K562 (cell line): ENCODE results near the gene GCC1. TPM values are rescaled to one million over a fixed set of nuclear protein-coding genes. Genes with fewer than 3 reads are reported as not detected.
"Not testable (repeated sequence)": the region's sequence is repeated elsewhere in the genome, so short reads cannot be mapped to it uniquely, and the experiment has no call there.

Experiments used
- ATAC-seq: fragments of 200-7000 bp; cut with Tn5 transposase; 3 replicates; pipeline ENCODE4 v1.9.1; 2020; ENCODE audit warnings: moderate library complexity
- BruUV-seq: library from RNA; stranded (reverse); fragments of 400-500 nt; replicated peaks from 2 replicates; lab custom pipeline; 2021; lab: Mats Ljungman, UMichigan
- CTCF ChIA-PET: fragments of 300-600 bp; formaldehyde crosslinking; extraction: SDS; loops from one replicate; lab custom pipeline; 2021; ENCODE audit warnings: low intra/inter-chr PET ratio; lab: Yijun Ruan, JAX
- POLR2A ChIA-PET: fragments of 300-600, 350-650 bp; sonication (Branson Sonifier 250); formaldehyde crosslinking; extraction: SDS; loops from one replicate; lab custom pipeline; 2021; ENCODE audit warnings: antibody characterized with exemption, inconsistent platforms; lab: Yijun Ruan, JAX
- DNase-seq, 4 experiments: peaks; one replicate each; pipeline versions ENCODE4 v3.0.0 to v3.0.0-alpha.2; 2011 to 2018; ENCODE audit warnings: low spot score in 3 of 4, mixed read lengths in 3 of 4; ENCODE audit errors: extremely low read depth in 1 of 4
- FAIRE-seq: peaks from 2 replicates; lab custom pipeline; 2011; peaks lifted over from hg19 to GRCh38; lab: Jason Lieb, UNC
- H2AFZ ChIP-seq: 2 replicates; pipeline ENCODE4 v1.6.0; 2011; ENCODE audit warnings: low read depth, low read length, control low read depth, inconsistent platforms
- H3K27ac ChIP-seq: fragments of 200-600 bp; 3 replicates; pipeline ENCODE4 v1.8.0; 2011; ENCODE audit warnings: low read depth, mild to moderate bottlenecking, control low read depth, inconsistent platforms, low read length, moderate library complexity, mixed read lengths; ENCODE audit errors: extremely low read depth
- H3K27me3 ChIP-seq, 2 experiments: fragments of 300-600 bp in 1 of 2; 2 replicates in 1 of 2; 3 replicates in 1 of 2; pipeline versions ENCODE4 v1.6.0 to v1.8.0; 2011; ENCODE audit warnings: inconsistent platforms in 2 of 2, low read length in 2 of 2, mild to moderate bottlenecking in 1 of 2, mixed read lengths in 1 of 2, moderate library complexity in 1 of 2; ENCODE audit not compliant: control insufficient read depth in 2 of 2, insufficient read depth in 2 of 2
- H3K36me3 ChIP-seq: fragments of 300-600 bp; 3 replicates; pipeline ENCODE4 v1.8.0; 2011; ENCODE audit warnings: mild to moderate bottlenecking, low read length, inconsistent platforms; ENCODE audit not compliant: control insufficient read depth, insufficient read depth
- H3K4me1 ChIP-seq, 2 experiments: fragments of 200-600 bp in 1 of 2; replicated peaks in 1 of 2; 2 replicates in 1 of 2; 3 replicates in 1 of 2; pipeline versions ENCODE4 v1.5.1 to v1.8.0; 2011; ENCODE audit warnings: inconsistent platforms in 2 of 2, low read length in 2 of 2, mild to moderate bottlenecking in 1 of 2, mixed read lengths in 1 of 2, moderate library complexity in 1 of 2; ENCODE audit not compliant: control insufficient read depth in 2 of 2, insufficient read depth in 2 of 2
- H3K4me2 ChIP-seq: 2 replicates; pipeline ENCODE4 v1.6.1; 2011; ENCODE audit warnings: low read length, control low read depth, inconsistent platforms, mixed read lengths; ENCODE audit not compliant: insufficient read depth
- H3K4me3 ChIP-seq: fragments of 200-600 bp; sonication (generic), shearing (Covaris generic); 2 replicates; pipeline ENCODE4 v1.5.1; 2016; ENCODE audit warnings: control low read depth, inconsistent platforms
- H3K79me2 ChIP-seq: fragments of 200-600 bp; 3 replicates; pipeline ENCODE4 v1.8.0; 2011; ENCODE audit warnings: low read length, inconsistent platforms; ENCODE audit not compliant: control insufficient read depth, insufficient read depth
- H3K9ac ChIP-seq, 2 experiments: 2 replicates each; pipeline versions ENCODE4 v1.6.0 to v1.6.1; 2011; ENCODE audit warnings: low read depth in 2 of 2, low read length in 2 of 2, control low read depth in 1 of 2, inconsistent platforms in 1 of 2, mild to moderate bottlenecking in 1 of 2, mixed read lengths in 1 of 2; ENCODE audit not compliant: insufficient read depth in 1 of 2
- H3K9me1 ChIP-seq: one replicate; pipeline ENCODE4 v1.6.0; 2011; ENCODE audit warnings: inconsistent platforms, mild to moderate bottlenecking, low read length, moderate library complexity; ENCODE audit not compliant: control insufficient read depth, insufficient read depth
- H3K9me3 ChIP-seq: replicated peaks from 2 replicates; pipeline ENCODE4 v1.5.1; 2011; ENCODE audit warnings: low read depth, low read length, inconsistent platforms; ENCODE audit not compliant: control insufficient read depth, insufficient read depth
- H4K20me1 ChIP-seq: replicated peaks from 2 replicates; pipeline ENCODE4 v1.6.1; 2011; ENCODE audit warnings: low read length, inconsistent platforms, mixed read lengths; ENCODE audit not compliant: control insufficient read depth, insufficient read depth
- USF2 ChIP-seq: sonication (generic); formaldehyde crosslinking; IDR thresholded peaks from 2 replicates; pipeline ENCODE4 v1.5.0; 2020; ENCODE audit warnings: missing genetic modification reagents
- WGBS: fragments of 100-300 bp; shearing (Covaris generic); methylation state at CpG from one replicate; pipeline ENCODE4 v1.1.6; 2016; ENCODE audit warnings: low coverage, mixed read lengths; ENCODE audit not compliant: insufficient coverage; ENCODE audit errors: missing lambda C conversion rate; 5-methylcytosine and 5-hydroxymethylcytosine counted together
- in situ Hi-C: fragments of 300-500 bp; cut with MboI; formaldehyde crosslinking; loops from 4 replicates; pipeline ENCODE4 v1.15.0; 2018; ENCODE audit warnings: inconsistent platforms, mixed read lengths
- intact Hi-C: fragments of 100-400 bp; cut with micrococcal nuclease; formaldehyde crosslinking; loops from 2 replicates; pipeline ENCODE4 v1.14.2; 2022
- polyA plus RNA-seq, 8 experiments: library from polyadenylated mRNA; depleted of rRNA in 4 of 8; stranded (reverse) in 5 of 8; unstranded in 3 of 8; fragments of >200 nt; fragmentation: Nextera tagmentation in 2 of 8; fragmentation: Illumina TruSeq in 1 of 8; extraction: Ambion mirVana in 2 of 8; extraction: Trizol in 1 of 8; gene quantifications; 2 replicates each; pipeline versions ENCODE4 v1.2.1 to v1.2.3, GENCODE V29; 2011 to 2014; ENCODE audit warnings: inconsistent platforms in 1 of 8, missing spikeins in 1 of 8
- total RNA-seq, 7 experiments: library from RNA; depleted of rRNA in 6 of 7; stranded (reverse); fragments of >200 nt in 6 of 7; fragmentation: Illumina TruSeq in 2 of 7; extraction: Trizol in 2 of 7; gene quantifications; 2 replicates each; pipeline versions ENCODE4 v1.2.1 to v1.2.3, GENCODE V29; 2011 to 2021; ENCODE audit warnings: low replicate concordance in 1 of 7
- TF ChIP-seq, protein P1 (sequence below): fragments of 200-800 bp; sonication (Bioruptor generic); IDR thresholded peaks from 2 replicates; pipeline ENCODE4 v1.6.1; 2017; ENCODE audit warnings: missing genetic modification characterization, missing compliant biosample characterization

GCC1 gene
- total and polyA plus RNA-seq, 9 of the 15 experiments (the other 6 are each of a cell fraction or from before 2014, with no cell fraction given) = 1.9 to 19.8 (median 10.9) TPM

DNA sequence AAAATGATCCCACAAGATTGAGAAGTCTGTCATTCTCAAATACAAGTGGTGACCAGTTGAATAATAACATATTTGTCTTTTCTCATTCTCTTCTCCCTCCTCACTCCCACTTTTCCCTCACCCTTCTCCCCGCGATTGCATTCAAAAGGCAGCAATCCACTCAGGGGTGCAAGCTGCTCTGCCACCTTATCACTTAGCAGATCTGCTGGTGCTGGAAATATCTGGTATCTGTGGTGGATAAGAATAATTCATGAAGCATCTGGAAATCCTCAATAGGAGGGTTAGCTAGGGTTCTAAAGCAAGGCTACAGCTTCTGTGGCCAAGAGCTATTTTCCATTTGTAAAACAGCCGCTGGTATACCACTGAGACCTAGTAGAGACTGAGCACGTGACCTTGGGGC, 43.8 kb downstream of the GCC1 start (continued):
- TF ChIP-seq, protein P1, sequence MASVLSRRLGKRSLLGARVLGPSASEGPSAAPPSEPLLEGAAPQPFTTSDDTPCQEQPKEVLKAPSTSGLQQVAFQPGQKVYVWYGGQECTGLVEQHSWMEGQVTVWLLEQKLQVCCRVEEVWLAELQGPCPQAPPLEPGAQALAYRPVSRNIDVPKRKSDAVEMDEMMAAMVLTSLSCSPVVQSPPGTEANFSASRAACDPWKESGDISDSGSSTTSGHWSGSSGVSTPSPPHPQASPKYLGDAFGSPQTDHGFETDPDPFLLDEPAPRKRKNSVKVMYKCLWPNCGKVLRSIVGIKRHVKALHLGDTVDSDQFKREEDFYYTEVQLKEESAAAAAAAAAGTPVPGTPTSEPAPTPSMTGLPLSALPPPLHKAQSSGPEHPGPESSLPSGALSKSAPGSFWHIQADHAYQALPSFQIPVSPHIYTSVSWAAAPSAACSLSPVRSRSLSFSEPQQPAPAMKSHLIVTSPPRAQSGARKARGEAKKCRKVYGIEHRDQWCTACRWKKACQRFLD = no peak
- 0 out of 2 replicates have a peak, but pooled peaks have one; percentile 32 for TF ChIP-seq USF2 (CRISPR knock-in tag)

GRCh38 chr7:127540461-127540860, 44.9 kb downstream of the GCC1 start:
- DNase-seq, H3K79me2 ChIP-seq, POLR2A ChIA-PET, in situ Hi-C loops, H4K20me1 ChIP-seq, H2AFZ ChIP-seq, H3K9ac ChIP-seq, intact Hi-C loops, H3K4me3 ChIP-seq, FAIRE-seq, H3K9me3 ChIP-seq, H3K9me1 ChIP-seq, H3K36me3 ChIP-seq, ATAC-seq, H3K27ac ChIP-seq, H3K4me1 ChIP-seq, H3K4me2 ChIP-seq, CTCF ChIA-PET, BruUV-seq: not testable (repeated sequence)
- 2% methylated on average over 7 of the region's 10 CpGs for WGBS
- H3K27me3 ChIP-seq = peaks cover 17 to 30% of the 10 kb centered on the region in 2 experiments; a peak in 4 of 5 replicates
